ENCODE measurements around the gene SSTR5.
"Not testable (repeated sequence)": the region's sequence is repeated elsewhere in the genome, so short reads cannot be mapped to it uniquely, and the experiment has no call there.

Gene SSTR5

DNA sequence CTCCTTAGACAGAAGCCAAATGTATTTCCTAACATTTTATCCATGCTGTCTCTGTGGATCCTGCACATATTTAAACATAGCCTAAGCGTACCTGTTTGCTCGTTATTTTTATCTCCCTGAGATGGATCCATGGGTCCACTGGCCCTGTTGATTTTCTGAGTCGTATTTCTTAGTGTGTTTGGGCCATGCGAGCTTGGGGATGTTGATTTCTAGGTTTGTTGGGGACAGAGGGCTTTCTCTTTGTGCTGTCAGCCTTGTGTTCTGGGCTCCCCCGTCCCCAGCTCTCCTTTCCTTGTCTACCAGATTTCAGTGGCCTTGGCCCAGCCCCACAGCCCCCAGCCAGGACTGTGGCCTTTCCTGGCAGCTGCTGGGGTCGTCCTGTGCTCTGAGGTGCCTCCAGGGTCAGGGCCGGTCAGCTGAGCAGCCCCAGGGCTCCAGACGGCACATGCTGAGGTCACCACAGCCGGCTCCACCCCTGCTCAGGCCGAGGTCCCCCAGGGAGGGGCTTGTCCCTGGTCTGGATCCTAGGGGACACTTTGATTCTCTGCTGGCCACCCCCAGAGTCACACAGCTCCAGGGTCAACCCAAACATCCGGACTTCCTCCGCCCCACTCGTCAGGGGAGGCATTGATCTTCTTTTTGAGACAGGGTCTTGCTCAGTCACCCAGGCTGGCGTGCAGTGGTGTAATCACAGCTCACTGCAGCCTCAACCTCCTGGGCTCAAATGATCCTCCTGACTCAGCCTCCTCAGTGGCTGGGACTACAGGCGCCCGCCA lies 4.4 kb downstream of the SSTR5 start:
- no peak for DNase-seq

DNA sequence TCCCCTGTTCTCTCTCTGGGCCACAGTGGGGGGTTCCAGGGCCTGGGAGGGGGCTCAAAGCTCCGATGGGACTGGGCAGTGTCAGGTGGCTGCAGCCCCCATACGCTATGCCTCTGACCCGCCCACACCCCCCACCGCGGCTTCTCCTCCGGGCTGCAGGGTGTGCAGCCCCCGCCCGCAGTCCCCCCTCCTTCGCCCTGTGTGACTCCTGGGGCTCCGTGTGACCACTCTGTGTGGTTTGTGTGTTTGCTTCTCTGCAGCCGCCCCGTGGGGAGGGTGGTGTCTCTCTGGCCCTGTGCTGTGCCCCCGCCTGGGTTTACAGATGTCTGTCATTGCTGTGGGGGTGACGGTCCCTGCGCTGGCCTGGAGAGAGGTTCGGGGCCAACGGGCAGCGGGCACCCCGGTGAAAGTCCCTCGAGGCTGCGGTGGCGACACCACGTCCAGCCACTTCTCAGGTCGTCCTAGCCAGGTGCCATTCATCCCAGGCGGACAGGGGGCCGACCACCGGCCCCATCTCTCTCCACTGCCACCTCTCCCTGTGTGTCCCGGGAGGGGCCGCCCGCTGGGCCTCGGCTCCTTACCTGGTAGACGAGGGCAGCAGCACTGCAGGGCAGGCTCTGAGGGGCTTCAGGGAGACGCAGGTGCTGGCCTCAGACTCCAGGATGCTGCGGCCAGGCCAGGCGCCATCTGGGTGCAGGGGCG lies 5.5 kb downstream of the SSTR5 start:
- no peak for DNase-seq

DNA sequence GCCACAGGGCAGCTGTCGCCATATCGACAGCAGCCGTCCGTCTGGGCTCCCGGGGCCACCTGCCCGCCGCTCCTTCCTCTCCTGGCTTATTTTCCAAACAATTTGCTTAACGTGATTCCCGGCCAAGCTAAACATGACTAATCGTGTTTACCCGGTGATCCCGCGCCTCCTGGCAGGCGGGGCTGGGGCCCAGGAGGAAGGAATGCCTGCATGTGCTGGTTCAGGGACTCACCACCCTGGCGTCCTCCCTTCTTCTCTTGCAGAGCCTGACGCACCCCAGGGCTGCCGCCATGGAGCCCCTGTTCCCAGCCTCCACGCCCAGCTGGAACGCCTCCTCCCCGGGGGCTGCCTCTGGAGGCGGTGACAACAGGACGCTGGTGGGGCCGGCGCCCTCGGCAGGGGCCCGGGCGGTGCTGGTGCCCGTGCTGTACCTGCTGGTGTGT lies 6.1 kb downstream of the SSTR5 start:
- DNase-seq: no peak

DNA sequence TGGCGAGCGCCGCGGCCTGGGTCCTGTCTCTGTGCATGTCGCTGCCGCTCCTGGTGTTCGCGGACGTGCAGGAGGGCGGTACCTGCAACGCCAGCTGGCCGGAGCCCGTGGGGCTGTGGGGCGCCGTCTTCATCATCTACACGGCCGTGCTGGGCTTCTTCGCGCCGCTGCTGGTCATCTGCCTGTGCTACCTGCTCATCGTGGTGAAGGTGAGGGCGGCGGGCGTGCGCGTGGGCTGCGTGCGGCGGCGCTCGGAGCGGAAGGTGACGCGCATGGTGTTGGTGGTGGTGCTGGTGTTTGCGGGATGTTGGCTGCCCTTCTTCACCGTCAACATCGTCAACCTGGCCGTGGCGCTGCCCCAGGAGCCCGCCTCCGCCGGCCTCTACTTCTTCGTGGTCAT lies 6.8 kb downstream of the SSTR5 start:
- DNase-seq: no peak

DNA sequence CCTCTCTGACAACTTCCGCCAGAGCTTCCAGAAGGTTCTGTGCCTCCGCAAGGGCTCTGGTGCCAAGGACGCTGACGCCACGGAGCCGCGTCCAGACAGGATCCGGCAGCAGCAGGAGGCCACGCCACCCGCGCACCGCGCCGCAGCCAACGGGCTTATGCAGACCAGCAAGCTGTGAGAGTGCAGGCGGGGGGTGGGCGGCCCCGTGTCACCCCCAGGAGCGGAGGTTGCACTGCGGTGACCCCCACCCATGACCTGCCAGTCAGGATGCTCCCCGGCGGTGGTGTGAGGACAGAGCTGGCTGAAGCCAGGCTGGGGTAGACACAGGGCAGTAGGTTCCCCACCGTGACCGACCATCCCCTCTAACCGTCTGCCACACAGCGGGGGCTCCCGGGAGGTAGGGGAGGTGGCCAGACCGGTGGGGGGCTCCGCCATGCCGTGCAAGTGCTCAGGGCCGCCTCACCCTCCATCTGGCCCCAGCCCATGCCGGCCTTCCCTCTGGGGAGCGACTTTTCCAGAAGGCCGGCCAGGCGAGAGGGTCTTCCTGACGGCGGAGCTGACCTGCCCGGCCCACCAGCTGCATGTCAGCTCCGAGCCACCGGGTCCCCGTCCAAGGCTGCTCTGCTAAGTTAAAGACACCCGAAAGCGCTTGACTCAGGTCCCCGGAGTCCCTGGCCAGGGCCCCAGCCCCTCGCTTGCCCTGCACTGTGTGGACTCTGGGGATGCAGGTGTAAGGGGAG lies 7.4 kb downstream of the SSTR5 start:
- no peak for DNase-seq

DNA sequence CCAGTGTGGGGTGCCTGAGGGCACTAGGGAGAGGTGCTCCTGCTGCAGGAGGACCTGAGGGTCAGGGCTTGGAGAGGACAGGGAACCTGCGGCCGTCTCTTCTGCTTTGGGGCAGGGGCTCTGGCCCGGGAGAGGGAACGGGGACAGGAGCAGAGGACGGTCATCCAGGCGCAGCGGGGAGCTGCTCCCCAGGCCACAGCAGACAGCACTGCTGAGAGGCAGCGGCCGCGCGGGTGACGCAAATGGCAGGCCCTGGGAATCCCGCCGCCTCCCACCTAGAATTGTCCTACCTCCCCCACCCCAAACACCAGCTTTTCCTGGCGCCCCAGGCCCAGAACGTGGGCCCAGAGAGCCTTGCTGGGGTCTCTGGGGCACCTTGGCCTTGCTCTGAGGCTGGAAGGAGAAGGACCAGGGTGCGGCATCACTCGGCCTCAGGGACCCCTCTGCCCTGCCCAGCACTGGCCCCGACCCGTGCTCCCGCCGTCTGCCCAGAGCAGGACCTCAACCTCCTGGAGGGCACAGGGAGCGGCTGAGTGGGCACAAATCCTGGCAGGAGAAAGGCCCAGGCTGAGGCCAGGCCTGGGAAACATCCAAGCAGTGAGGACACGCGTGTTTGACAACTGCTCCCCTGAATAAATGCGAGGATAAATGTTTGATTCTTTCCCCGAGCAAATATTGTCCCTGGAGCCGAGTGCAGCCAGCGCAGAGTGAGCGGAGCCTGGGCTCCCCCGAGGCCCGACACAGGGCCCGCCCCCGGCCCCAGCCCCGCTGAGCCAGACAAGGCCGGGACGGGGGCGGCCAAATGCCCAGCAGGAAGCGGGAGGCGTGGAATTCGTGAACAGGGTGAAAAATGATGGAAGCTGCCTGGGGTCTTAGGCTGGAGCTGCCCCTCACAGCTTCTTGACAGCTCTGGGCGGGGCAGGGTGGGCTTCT lies 8.5 kb downstream of the SSTR5 start:
- no peak for DNase-seq

DNA sequence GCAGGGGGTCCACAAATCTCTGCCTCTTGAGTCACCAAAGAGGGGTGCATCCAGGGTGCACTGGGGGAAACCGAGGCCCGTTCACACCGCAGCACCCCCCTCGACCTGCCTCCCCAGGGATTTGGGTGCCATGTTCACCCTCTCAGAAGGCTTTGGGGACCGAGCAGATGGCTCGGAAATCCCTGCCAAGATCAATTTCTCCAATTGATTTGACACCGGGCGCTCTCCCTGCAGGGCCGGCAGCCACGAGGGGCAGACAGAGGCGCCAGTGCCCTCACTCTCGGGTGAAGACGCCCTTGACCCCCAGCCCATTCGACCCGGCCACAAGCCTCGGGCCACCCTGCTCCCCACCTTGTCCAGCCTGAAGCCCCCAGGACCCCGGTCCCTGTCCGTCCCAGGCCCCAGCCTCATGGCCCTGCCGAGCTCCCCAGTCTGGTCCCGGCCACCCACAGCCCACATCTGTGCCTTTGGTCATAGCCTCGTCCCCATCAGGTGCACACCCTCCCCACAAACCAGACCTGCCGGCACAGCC lies 9.3 kb downstream of the SSTR5 start:
- no peak for DNase-seq

DNA sequence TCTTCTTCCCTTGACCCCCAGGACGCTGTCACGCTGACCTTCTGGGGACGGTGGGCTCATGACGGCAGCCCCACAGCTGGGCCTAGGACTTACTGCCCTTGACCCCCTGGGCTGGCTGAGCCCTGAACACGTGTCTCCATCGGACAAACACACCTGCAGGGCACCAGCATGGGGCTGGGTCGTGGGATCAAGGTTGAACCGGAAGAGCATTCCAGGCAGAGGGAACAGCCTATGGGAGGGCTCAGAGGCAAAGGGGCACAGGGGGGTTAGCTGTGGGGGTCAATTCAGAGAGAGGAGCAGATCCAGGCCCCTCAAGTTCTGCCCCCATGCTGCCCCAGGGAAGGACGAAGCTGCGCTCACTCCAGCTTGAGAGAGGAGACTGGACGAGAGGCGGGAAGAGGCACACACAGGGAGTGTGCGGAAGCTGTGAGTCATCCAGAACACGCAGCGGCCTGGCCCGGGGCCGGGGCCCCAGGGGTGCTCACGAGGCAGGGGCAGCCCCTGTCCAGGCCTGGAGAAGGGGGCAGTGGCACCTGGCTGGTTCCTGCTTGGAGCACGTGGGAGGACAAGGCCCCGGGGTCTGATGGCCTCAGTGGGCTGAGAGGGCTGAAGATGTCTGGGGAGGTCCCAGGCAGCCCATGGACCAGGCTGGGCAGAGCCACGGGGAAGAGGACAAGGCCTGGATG lies 9.9 kb downstream of the SSTR5 start:
- DNase-seq: no peak

DNA sequence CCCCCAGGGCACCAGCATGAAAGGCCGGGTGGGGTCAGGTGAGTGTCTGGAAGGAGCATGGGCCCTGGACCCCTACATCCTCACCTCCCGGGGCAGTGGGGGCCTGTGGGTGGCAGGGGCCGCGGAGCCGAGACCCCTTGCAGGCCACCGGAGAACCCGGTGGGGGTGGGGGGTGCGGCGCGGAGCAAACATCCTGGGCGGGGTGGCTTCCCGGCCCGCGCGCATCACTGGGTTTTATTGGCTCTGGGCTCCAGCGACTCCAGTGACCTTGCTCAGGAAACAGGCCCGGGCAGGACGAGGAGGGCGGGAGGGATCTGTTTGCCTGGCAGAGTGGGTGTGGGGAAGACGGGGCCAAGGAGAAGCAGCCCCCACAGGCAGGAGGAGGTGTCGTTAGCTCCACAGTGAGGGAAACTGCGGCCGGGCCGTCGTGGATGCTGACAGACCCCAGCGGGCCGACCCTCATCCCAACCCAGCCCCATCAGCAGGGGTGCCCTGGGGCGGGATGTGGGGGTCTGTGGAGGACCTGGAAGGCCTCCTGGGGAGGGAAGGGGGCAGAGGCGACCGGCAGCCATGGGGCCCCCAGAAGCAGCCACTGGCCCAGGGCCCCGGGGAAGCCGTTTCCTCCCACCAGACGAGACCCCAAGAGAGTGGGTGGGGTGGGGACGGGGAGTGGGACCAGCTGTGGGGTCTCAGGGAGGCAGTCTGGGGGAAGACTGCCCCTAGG lies 10.6 kb downstream of the SSTR5 start:
- no peak for DNase-seq

DNA sequence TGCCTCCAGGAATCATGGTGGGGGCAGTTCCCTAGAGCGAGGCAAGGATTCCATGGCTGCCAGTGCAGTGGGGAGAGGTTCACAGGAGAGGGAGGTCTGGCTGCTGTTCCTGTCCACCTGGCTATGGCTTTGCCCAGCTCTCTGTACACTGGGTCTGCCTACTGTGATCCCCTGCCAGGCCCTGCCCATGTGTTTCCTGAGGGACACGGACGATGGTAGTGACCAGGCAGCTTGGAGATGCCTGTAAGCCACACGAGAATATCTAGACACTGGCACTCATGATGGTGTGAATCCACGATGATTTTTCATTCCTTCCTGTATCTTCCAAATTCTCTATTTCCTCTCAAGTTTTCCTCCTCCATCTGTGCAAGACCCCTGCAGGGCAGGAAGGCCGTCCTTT lies 12.4 kb downstream of the SSTR5 start:
- no peak for DNase-seq

DNA sequence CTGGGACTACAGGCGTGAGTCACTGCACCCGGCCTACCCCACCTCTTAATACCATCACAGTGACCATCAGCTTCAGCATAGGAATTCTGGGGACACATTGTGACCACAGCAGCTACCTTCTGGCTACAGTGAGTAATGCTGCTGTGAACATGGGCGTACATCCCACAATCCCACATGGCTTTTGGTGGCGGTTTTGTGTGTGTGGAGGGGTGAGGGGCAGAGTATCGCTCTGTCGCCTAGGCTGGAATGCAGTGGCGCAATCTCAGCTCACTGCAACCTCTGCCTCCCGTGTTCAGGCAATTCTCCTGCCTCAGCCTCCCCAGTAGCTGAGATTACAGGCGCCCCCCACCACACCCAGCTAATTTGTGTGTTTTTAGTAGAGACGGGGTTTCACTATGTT lies 13.9 kb downstream of the SSTR5 start:
- not testable (repeated sequence) for DNase-seq

DNA sequence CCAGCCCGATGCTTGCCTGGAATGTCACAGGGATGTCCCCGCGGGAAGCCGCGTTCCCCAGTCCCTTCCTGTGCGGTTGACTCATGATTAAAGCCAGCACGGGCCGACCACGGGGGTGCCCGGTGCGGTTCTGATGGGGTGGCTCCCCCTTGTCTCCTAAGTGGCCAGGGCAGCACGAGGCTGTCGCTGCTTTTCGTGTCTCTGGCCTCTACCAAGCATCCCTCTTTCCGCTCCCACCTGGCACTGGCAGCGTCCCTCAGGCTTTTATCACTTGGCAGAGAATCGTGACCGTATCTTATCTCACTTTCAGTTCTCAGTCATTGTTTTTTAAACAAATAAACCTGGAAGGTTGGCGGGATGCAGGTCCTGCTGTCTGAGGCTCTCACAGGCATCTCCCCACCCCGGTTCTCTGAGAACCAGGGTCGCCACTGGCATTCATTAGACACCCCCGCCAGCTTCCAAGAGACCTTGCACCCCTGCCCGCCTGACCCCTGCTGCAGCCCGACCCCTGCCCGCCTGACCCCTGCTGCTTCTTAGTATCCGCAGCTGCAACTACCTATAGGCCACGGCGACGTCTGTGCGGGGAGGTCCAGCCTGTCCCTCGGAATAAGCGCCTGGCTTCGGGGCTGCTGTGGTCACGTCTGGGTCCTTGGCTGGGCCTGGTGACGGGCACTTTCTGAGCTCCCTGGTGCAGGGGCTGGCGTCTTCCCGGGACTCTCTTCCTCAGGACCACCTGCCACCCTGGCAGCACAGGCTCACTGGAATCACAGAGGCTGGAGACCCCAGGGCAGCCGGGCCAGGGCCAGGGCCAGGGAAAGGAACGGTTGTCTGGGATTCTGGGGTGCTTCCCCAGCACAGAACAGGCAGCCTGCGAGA lies 16.0 kb downstream of the SSTR5 start:
- no peak for DNase-seq

DNA sequence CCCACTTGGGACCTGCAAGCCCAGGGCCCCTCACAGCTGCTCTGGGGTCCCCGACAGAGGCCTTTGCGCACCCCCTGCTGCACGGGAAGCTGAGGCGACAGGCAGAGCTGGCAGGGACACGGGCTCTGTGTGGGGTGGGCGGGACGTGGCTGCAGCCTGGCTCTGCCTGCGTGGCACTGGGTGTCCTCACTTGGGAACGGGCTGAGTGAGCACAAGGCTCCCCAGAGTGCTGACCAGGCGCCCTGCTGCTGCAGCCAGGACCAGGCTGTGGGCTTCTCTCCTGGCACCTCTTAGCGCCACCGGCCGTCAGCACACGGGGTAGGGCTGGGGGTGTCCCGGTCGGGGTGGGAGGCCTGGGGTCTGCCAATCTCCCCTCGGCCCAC lies 16.9 kb downstream of the SSTR5 start:
- no peak for DNase-seq

DNA sequence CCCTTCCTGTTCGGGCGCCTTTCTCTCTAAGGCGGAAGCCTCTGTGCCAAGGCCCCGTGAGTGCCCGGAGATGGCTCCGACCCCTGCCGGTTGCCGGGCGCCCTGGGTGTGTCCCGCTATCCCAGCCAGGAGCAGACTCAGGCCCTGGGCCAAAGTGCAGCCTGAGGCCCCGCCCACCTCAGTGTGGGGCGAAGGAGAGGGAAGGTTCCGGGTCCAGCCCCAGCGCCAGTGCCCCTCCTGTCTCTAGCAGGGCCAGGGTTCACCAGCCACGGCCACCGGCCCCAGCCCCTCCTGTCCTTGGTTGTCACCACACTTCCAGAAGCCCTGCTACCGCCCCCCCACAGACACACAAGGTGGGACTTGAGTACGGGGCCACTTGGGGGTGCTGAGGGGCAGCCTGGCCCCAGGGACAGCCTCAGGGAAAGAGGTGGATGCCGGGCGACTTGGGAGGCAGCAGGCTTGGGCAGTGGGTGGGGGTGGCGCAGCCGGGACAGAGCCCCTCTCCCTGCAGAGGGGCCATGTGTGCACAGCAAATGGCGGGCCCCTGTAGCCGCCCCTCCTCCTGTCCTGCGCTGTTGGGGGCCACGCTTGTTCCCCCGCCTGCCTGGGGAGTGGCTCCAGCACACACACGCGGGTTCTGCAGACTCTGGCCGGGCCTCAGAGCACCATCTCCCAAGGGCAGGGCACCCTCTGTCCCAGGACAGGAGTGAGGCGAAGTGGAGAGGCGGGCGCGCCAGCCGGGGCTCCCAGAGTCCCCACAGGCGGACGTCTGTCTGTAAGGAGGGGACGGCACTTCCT lies 17.5 kb downstream of the SSTR5 start:
- no peak for DNase-seq

DNA sequence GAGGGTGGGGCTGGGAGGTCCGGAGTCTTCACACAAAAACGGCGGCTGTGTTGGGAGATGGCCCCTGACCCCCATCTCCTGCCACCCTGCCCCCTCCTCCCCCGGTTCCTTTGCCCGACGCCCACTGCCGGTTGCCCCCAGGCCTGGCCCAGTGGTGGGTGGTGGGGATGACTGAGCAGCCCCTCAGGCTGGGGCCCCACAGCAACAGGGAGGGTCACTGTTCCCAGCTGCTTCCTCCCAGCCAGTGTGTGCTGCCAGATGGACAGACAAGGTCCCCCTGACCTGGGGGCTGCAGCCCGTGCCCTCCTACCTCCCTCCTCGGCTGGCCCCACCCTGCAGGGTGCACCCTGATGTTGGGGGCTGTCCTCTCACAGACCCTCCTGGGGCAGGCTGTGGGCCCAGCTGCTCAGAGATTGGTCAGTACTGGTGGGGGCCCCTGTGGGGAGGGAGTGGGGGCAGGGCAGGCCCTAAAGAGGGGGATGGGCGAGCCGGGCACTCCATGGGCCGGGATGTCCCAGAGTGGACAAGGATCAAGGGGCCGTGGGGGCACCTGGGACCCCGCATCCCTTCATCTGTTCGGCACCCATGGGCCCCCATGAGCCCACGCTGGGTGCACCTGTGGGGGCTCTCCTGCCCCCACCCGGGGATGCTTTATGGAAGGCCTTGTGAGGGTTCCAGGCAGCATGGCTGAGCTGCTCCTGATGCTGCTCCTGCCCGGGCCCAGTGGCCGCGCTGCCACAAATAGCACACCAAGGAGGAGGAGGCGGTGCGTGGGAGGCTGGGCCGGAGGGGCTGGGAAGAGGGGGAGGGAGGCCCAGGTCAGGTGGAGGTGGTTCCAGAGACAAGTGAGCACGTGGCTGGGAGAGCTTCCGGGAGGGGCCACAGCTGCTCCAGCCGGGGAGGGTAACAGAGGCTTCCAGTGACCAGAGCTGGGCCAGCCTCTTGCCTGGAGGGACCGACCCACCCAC lies 18.4 kb downstream of the SSTR5 start:
- no peak for DNase-seq

DNA sequence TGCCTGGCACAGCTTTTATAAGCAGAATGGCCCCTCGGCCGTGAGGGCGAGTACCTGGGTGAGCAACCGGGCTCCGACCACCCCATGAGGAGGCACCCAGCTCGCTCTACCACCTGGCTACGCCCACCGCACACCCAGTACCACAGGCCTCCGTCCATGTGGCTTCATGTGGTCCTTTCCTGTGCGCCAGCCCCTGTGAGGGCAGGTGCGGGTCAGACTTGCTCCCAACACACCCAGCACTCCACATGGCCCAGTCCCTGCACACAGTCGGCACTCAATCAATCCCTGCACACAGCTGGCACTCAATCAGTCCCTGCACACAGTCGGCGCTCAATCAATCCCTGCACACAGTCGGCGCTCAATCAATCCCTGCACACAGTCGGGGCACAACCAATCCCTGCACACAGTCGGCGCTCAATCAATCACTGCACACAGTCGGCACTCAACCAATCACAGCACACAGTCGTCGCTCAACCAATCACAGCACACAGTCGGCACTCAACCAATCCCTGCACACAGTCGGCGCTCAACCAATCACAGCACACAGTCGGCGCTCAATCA lies 19.5 kb downstream of the SSTR5 start:
- DNase-seq: no peak

DNA sequence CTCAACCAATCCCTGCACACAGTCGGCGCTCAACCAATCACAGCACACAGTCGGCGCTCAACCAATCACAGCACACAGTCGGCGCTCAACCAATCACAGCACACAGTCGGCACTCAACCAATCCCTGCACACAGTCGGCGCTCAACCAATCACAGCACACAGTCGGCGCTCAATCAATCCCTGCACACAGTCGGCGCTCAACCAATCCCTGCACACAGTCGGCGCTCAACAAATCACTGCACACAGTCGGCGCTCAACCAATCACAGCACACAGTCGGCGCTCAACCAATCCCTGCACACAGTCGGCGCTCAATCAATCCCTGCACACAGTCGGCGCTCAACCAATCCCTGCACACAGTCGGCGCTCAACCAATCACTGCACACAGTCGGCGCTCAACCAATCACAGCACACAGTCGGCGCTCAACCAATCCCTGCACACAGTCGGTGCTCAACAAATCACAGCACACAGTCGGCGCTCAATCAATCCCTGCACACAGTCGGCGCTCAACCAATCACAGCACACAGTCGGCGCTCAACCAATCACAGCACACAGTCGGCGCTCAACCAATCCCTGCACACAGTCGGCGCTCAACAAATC lies 20.2 kb downstream of the SSTR5 start:
- DNase-seq: not testable (repeated sequence)
